ENCODE results near the gene ZNF398. TPM values are rescaled to one million over a fixed set of nuclear protein-coding genes. Genes with fewer than 3 reads are reported as not detected.

The ZNF398 gene
- total RNA-seq, 1 donor from 2014 or later: 16.6 TPM

DNA sequence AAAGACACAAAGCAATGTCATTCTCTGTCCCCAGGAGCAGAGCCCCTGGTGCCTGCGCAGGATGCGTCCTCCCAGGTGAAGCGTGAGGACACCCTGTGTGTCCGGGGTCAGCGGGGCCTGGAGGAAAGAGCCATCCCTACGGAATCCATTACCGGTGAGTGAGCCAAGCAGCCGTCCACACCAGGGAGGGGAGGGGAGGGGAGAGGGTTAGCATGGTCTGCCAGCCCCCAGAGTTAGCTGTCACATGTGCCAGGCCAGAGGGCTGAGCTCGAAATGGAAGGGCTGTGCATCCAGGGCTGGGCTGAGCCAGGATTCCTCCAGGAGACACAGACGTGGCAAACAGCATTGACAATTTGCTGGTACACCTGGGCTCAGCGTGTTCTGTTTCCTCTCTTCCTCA lies 63.3 kb downstream of the ZNF398 start:
- H3K36me3 ChIP-seq (ENCODE audit: insufficient read depth, low read length): peaks cover 81% of the 10 kb centered on the region
- H3K4me3 Mint-ChIP-seq (ENCODE audit: unreplicated experiment): no peak overlapping the region

DNA sequence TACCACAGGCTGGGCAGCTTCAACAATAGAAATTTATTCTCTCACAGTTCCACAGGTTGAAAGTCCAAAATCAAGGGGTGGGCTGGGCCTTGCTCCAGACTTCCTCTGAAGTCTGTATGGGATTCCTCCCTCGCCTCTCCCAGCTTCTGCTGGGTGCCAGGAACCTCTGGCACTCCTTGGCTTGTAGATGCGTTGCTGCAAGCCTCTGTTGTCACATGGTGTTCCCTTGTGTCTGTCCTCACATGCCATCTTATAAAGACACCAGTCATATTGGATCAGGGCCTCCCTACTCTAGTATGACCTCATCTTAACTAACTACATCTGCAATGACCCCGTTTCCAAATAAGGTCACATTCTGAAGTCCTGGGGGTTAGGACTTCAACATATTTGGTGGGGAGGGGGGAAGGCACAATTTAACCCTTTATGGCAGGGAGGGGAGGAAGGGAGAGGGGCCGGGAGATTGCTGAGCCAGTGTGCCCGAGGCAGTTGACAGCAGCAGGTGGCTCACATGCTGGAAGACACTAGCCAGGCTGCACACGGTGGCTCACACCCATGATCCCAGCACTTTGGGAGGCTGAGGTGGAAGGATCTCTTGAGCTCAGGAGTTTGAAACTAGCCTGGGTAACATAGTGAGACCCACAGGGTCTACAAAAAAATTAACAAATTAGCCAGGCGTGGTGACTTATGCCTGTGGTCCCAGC lies 66.9 kb downstream of the ZNF398 start:
- peaks cover 74% of the 10 kb centered on the region for H3K36me3 ChIP-seq (ENCODE audit: insufficient read depth, low read length)
- peaks cover 21% of the 10 kb centered on the region for H3K4me1 Mint-ChIP-seq (ENCODE audit: low read depth, unreplicated experiment)

More for the DNA sequence above, 63.3 kb downstream of the ZNF398 start:
- H3K9me3 Mint-ChIP-seq (ENCODE audit: unreplicated experiment): no peaks in the 10 kb centered on the region
- H3K4me1 ChIP-seq (ENCODE audit: insufficient read depth, low read length): peaks cover 10% of the 10 kb centered on the region
- peaks cover 15% of the 10 kb centered on the region for H3K79me2 ChIP-seq (ENCODE audit: insufficient read depth, low read length)
- peaks cover 24% of the 10 kb centered on the region for H4K20me1 ChIP-seq (ENCODE audit: insufficient read depth, low read length)
- H3K4me3 ChIP-seq (ENCODE audit: insufficient read depth, low read depth, low read length): no peak overlapping the region
- H3K27me3 Mint-ChIP-seq (ENCODE audit: low read depth, unreplicated experiment): no peaks in the 10 kb centered on the region
- peaks cover 56% of the 10 kb centered on the region for H3K36me3 Mint-ChIP-seq (ENCODE audit: low read depth, unreplicated experiment)
- DNase-seq (ENCODE audit: low read depth) (no peak), FAIRE-seq (no peak)
- no peak overlapping the region for H3K27ac ChIP-seq (ENCODE audit: low read depth, low read length)
- no peak for TF ChIP-seq EZH2 (IDR thresholded peaks at IDR 0.05; ENCODE audit: insufficient read depth, low read length)
- no peak overlapping the region for H3K27ac Mint-ChIP-seq (ENCODE audit: unreplicated experiment)
- H2AFZ ChIP-seq (ENCODE audit: low read depth, low read length): no peak overlapping the region
- H3K9ac ChIP-seq (ENCODE audit: low read length): no peak overlapping the region
- peaks cover 13% of the 10 kb centered on the region for H3K4me1 Mint-ChIP-seq (ENCODE audit: low read depth, unreplicated experiment)
- no peaks in the 10 kb centered on the region for H3K27me3 ChIP-seq (ENCODE audit: insufficient read depth, low read length)
- no peak overlapping the region for H3K4me2 ChIP-seq (ENCODE audit: low read length)
- H3K9me3 ChIP-seq (ENCODE audit: insufficient read depth, low read depth, low read length): no peaks in the 10 kb centered on the region

DNA sequence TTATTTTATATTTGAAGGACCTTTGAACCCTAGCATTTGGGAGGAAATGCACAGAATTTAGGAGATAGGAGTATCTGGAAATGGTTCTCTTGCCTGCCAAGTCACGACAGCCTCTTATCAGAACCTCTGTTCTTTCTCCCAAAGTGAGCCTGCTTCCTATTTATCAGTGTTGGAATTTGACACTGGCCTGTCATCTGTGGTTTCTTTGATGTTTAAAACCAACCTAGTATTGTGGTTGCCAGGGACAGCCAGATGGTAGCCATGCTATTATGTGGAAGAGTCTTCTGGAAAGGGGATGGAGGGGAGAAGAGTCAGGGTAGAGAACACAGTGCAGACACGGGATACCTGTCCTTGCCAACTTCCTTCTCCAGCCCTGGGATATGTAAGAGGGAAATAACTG lies 69.1 kb downstream of the ZNF398 start:
- no peaks in the 10 kb centered on the region for H3K27me3 Mint-ChIP-seq (ENCODE audit: low read depth, unreplicated experiment)
- Histone ChIP-seq H3K27ac (ENCODE audit: low read depth, low read length) (no peak overlapping the region), H3K79me2 (ENCODE audit: insufficient read depth, low read length) (no peaks in the 10 kb centered on the region), H3K9me3 (ENCODE audit: insufficient read depth, low read depth, low read length) (no peaks in the 10 kb centered on the region), H3K36me3 (ENCODE audit: insufficient read depth, low read length) (peaks cover 54% of the 10 kb centered on the region), H4K20me1 (ENCODE audit: insufficient read depth, low read length) (peaks cover 15% of the 10 kb centered on the region), H3K4me3 (ENCODE audit: insufficient read depth, low read depth, low read length) (no peak overlapping the region), H3K4me2 (ENCODE audit: low read length) (no peak overlapping the region), H3K9ac (ENCODE audit: low read length) (no peak overlapping the region), H3K27me3 (ENCODE audit: insufficient read depth, low read length) (no peaks in the 10 kb centered on the region), H3K4me1 (ENCODE audit: insufficient read depth, low read length) (peaks cover 17% of the 10 kb centered on the region), H2AFZ (ENCODE audit: low read depth, low read length) (no peak overlapping the region)
- peaks cover 3% of the 10 kb centered on the region for H3K9me3 Mint-ChIP-seq (ENCODE audit: unreplicated experiment)
- FAIRE-seq (no peak), DNase-seq (ENCODE audit: low read depth) (no peak)
- H3K36me3 Mint-ChIP-seq (ENCODE audit: low read depth, unreplicated experiment): peaks cover 59% of the 10 kb centered on the region
- H3K4me3 Mint-ChIP-seq (ENCODE audit: unreplicated experiment): no peak overlapping the region
- peaks cover 25% of the 10 kb centered on the region for H3K4me1 Mint-ChIP-seq (ENCODE audit: low read depth, unreplicated experiment)
- no peak overlapping the region for H3K27ac Mint-ChIP-seq (ENCODE audit: unreplicated experiment)
- TF ChIP-seq EZH2 (IDR thresholded peaks at IDR 0.05; ENCODE audit: insufficient read depth, low read length): no peak
- TF ChIP-seq, protein P1, sequence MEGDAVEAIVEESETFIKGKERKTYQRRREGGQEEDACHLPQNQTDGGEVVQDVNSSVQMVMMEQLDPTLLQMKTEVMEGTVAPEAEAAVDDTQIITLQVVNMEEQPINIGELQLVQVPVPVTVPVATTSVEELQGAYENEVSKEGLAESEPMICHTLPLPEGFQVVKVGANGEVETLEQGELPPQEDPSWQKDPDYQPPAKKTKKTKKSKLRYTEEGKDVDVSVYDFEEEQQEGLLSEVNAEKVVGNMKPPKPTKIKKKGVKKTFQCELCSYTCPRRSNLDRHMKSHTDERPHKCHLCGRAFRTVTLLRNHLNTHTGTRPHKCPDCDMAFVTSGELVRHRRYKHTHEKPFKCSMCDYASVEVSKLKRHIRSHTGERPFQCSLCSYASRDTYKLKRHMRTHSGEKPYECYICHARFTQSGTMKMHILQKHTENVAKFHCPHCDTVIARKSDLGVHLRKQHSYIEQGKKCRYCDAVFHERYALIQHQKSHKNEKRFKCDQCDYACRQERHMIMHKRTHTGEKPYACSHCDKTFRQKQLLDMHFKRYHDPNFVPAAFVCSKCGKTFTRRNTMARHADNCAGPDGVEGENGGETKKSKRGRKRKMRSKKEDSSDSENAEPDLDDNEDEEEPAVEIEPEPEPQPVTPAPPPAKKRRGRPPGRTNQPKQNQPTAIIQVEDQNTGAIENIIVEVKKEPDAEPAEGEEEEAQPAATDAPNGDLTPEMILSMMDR (IDR thresholded peaks at IDR 0.05; ENCODE audit: insufficient read depth, low read depth, low read length): no peak

More for the DNA sequence above, 66.9 kb downstream of the ZNF398 start:
- Mint-ChIP-seq H3K27me3 (ENCODE audit: low read depth, unreplicated experiment) (no peaks in the 10 kb centered on the region), H3K36me3 (ENCODE audit: low read depth, unreplicated experiment) (peaks cover 67% of the 10 kb centered on the region), H3K27ac (ENCODE audit: unreplicated experiment) (no peak overlapping the region), H3K9me3 (ENCODE audit: unreplicated experiment) (peaks cover under 1% of the 10 kb centered on the region), H3K4me3 (ENCODE audit: unreplicated experiment) (no peak overlapping the region)
- no peak for DNase-seq (ENCODE audit: low read depth)
- peaks cover 23% of the 10 kb centered on the region for H4K20me1 ChIP-seq (ENCODE audit: insufficient read depth, low read length)
- peaks cover 15% of the 10 kb centered on the region for H3K4me1 ChIP-seq (ENCODE audit: insufficient read depth, low read length)
- no peak overlapping the region for H3K9ac ChIP-seq (ENCODE audit: low read length)
- no peak overlapping the region for H3K4me2 ChIP-seq (ENCODE audit: low read length)
- no peak for FAIRE-seq
- no peaks in the 10 kb centered on the region for H3K27me3 ChIP-seq (ENCODE audit: insufficient read depth, low read length)
- no peak for TF ChIP-seq EZH2 (IDR thresholded peaks at IDR 0.05; ENCODE audit: insufficient read depth, low read length)
- TF ChIP-seq, protein P1 (IDR thresholded peaks at IDR 0.05; ENCODE audit: insufficient read depth, low read depth, low read length): no peak
- H2AFZ ChIP-seq (ENCODE audit: low read depth, low read length): no peak overlapping the region
- H3K9me3 ChIP-seq (ENCODE audit: insufficient read depth, low read depth, low read length): no peaks in the 10 kb centered on the region
- no peak overlapping the region for H3K27ac ChIP-seq (ENCODE audit: low read depth, low read length)
- no peak overlapping the region for H3K4me3 ChIP-seq (ENCODE audit: insufficient read depth, low read depth, low read length)
- peaks cover 3% of the 10 kb centered on the region for H3K79me2 ChIP-seq (ENCODE audit: insufficient read depth, low read length)

Data from astrocyte (in vitro differentiated cells and primary cell).